GM12892 (cell line): ENCODE data around the gene ITPR1.
A peak's percentile ranks its signal among the peaks of the same experiment; 100 is the strongest.

Experiments used
- DNase-seq: peaks from one replicate; pipeline ENCODE4 v3.0.0; 2011; ENCODE audit not compliant: insufficient read length
- FAIRE-seq: peaks from 2 replicates; lab custom pipeline; 2011; peaks lifted over from hg19 to GRCh38; lab: Jason Lieb, UNC
- POLR2A ChIP-seq: IDR thresholded peaks from 2 replicates; pipeline ENCODE4 v1.6.1; 2011; ENCODE audit warnings: low read depth, low read length, control low read depth
- POLR2AphosphoS5 ChIP-seq: IDR thresholded peaks from 2 replicates; pipeline ENCODE4 v1.6.1; 2011; ENCODE audit warnings: low read depth, low read length, control low read depth
- TAF1 ChIP-seq: IDR thresholded peaks from 2 replicates; pipeline ENCODE4 v1.6.1; 2011; ENCODE audit warnings: low read depth, mild to moderate bottlenecking, control low read depth, low read length, borderline replicate concordance

Gene ITPR1

GRCh38 chr3:4629095-4630007 lies 136.2 kb downstream of the ITPR1 start:
- TF ChIP-seq POLR2AphosphoS5 (no peak), POLR2A (no peak), TAF1 (no peak)
- DNase-seq (no peak), FAIRE-seq (no peak)

GRCh38 chr3:4633078-4634004 lies 140.2 kb downstream of the ITPR1 start:
- TF ChIP-seq POLR2A (no peak), POLR2AphosphoS5 (no peak), TAF1 (no peak)
- DNase-seq (peak; percentile 27), FAIRE-seq (peak; percentile 85)

GRCh38 chr3:4634894-4635293 lies 141.7 kb downstream of the ITPR1 start:
- DNase-seq (no peak), FAIRE-seq (no peak)
- TF ChIP-seq POLR2A (no peak), TAF1 (no peak), POLR2AphosphoS5 (no peak)

- DNase-seq (no peak), FAIRE-seq (no peak)
- no peak for TF ChIP-seq POLR2A
- TF ChIP-seq POLR2AphosphoS5, result no peak
- TF ChIP-seq TAF1, result no peak
Observed at GRCh38 chr3:4637265-4637664, 144.1 kb downstream of the ITPR1 start.

- no peak for TF ChIP-seq POLR2A
- TF ChIP-seq TAF1, result no peak
- TF ChIP-seq POLR2AphosphoS5, result no peak
- FAIRE-seq (no peak), DNase-seq (no peak)
Observed at GRCh38 chr3:4641863-4642563, 148.9 kb downstream of the ITPR1 start.

- no peak for TF ChIP-seq POLR2AphosphoS5
- TF ChIP-seq POLR2A, result no peak
- no peak for TF ChIP-seq TAF1
- no peak for FAIRE-seq
- DNase-seq, result no peak
Observed at GRCh38 chr3:4642611-4643010, 149.5 kb downstream of the ITPR1 start.

GRCh38 chr3:4643904-4644547 lies 150.9 kb downstream of the ITPR1 start:
- no peak for DNase-seq
- TF ChIP-seq TAF1, result no peak
- FAIRE-seq, result no peak

GRCh38 chr3:4644951-4645350 lies 151.8 kb downstream of the ITPR1 start:
- no peak for TF ChIP-seq POLR2A
- TF ChIP-seq POLR2AphosphoS5, result no peak
- no peak for TF ChIP-seq TAF1
- no peak for FAIRE-seq
- DNase-seq, result no peak

- DNase-seq, result no peak
- TF ChIP-seq POLR2AphosphoS5 (no peak), TAF1 (no peak), POLR2A (no peak)
- no peak for FAIRE-seq
Observed at GRCh38 chr3:4645468-4645867, 152.3 kb downstream of the ITPR1 start.

- no peak for DNase-seq
- FAIRE-seq, result no peak
- TF ChIP-seq POLR2AphosphoS5, result no peak
- TF ChIP-seq POLR2A, result no peak
- TF ChIP-seq TAF1, result no peak
Observed at GRCh38 chr3:4647411-4647810, 154.3 kb downstream of the ITPR1 start.
